ENCODE measurements around the gene MAOA. TPM values are rescaled to one million over a fixed set of nuclear protein-coding genes. Genes with fewer than 3 reads are reported as not detected.

MAOA gene
- polyA plus RNA-seq, 1 donor from 2014 or later, result 1.3 TPM

DNA sequence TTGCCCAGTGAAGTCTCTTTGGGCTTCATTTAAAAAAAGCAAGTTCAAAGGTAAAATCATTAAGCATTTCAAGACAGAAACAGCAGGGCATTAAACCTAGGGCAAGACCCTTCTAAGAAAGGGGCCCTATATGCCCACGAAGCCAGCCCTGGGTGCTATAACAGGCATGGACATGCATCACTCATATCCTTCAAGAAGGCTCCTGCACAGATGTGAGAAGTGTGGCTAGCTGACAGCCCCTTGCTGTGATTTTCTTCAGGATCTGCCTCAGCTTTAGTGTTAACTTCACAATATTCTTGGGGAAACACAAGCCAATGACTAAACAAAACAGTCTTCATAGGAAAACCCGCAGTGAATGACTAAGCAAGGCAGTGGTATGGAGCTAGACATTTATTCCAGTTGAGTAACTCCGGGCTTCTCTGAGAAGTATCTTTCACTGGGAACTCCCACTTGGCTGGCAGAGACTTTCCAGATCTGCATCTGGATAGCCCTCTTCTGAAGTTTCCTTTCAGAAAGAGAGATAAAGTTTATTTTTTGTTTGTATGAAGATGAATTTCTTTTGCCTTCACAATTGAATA, 11.9 kb upstream of the MAOA start:
- Histone ChIP-seq H3K79me2 (replicated peaks; ENCODE audit: insufficient read depth, low read length) (no peaks in the 10 kb centered on the region), H3K9ac (ENCODE audit: low read length) (no peak overlapping the region), H3K4me2 (ENCODE audit: low read length) (no peak overlapping the region), H3K27me3 (ENCODE audit: insufficient read depth, low read depth, low read length) (no peaks in the 10 kb centered on the region), H2AFZ (ENCODE audit: low read depth, low read length) (no peak overlapping the region), H3F3A (ENCODE audit: insufficient read depth, low read length, poor library complexity, severe bottlenecking) (no peaks in the 10 kb centered on the region), H3K36me3 (ENCODE audit: insufficient read depth, low read length) (no peaks in the 10 kb centered on the region), H3K9me2 (ENCODE audit: insufficient read depth, low read length) (no peaks in the 10 kb centered on the region), H3K9me3 (ENCODE audit: low read length) (no peaks in the 10 kb centered on the region), H3K27ac (ENCODE audit: low read length) (no peak overlapping the region), H3K4me3 (ENCODE audit: low read length) (no peak overlapping the region), H4K20me1 (ENCODE audit: insufficient read depth) (no peaks in the 10 kb centered on the region)
- TF ChIP-seq, protein P1, sequence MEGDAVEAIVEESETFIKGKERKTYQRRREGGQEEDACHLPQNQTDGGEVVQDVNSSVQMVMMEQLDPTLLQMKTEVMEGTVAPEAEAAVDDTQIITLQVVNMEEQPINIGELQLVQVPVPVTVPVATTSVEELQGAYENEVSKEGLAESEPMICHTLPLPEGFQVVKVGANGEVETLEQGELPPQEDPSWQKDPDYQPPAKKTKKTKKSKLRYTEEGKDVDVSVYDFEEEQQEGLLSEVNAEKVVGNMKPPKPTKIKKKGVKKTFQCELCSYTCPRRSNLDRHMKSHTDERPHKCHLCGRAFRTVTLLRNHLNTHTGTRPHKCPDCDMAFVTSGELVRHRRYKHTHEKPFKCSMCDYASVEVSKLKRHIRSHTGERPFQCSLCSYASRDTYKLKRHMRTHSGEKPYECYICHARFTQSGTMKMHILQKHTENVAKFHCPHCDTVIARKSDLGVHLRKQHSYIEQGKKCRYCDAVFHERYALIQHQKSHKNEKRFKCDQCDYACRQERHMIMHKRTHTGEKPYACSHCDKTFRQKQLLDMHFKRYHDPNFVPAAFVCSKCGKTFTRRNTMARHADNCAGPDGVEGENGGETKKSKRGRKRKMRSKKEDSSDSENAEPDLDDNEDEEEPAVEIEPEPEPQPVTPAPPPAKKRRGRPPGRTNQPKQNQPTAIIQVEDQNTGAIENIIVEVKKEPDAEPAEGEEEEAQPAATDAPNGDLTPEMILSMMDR (IDR thresholded peaks at IDR 0.05; ENCODE audit: poor library complexity, severe bottlenecking), result no peak
- TF ChIP-seq EZH2 (IDR thresholded peaks at IDR 0.05; ENCODE audit: borderline replicate concordance, insufficient read depth, low read length, poor library complexity, severe bottlenecking) (no peak), EP300 (conservative IDR thresholded peaks at IDR 0.05; ENCODE audit: poor library complexity, severe bottlenecking) (no peak), SMC3 (conservative IDR thresholded peaks at IDR 0.05; ENCODE audit: poor library complexity) (no peak), MXI1 (conservative IDR thresholded peaks at IDR 0.05; ENCODE audit: poor library complexity, severe bottlenecking) (no peak), TAF1 (IDR thresholded peaks at IDR 0.05; ENCODE audit: low read depth) (no peak), POLR2AphosphoS5 (IDR thresholded peaks at IDR 0.05) (no peak), RAD21 (conservative IDR thresholded peaks at IDR 0.05) (no peak)
- TF ChIP-seq, protein P2, sequence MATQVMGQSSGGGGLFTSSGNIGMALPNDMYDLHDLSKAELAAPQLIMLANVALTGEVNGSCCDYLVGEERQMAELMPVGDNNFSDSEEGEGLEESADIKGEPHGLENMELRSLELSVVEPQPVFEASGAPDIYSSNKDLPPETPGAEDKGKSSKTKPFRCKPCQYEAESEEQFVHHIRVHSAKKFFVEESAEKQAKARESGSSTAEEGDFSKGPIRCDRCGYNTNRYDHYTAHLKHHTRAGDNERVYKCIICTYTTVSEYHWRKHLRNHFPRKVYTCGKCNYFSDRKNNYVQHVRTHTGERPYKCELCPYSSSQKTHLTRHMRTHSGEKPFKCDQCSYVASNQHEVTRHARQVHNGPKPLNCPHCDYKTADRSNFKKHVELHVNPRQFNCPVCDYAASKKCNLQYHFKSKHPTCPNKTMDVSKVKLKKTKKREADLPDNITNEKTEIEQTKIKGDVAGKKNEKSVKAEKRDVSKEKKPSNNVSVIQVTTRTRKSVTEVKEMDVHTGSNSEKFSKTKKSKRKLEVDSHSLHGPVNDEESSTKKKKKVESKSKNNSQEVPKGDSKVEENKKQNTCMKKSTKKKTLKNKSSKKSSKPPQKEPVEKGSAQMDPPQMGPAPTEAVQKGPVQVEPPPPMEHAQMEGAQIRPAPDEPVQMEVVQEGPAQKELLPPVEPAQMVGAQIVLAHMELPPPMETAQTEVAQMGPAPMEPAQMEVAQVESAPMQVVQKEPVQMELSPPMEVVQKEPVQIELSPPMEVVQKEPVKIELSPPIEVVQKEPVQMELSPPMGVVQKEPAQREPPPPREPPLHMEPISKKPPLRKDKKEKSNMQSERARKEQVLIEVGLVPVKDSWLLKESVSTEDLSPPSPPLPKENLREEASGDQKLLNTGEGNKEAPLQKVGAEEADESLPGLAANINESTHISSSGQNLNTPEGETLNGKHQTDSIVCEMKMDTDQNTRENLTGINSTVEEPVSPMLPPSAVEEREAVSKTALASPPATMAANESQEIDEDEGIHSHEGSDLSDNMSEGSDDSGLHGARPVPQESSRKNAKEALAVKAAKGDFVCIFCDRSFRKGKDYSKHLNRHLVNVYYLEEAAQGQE (IDR thresholded peaks at IDR 0.05; ENCODE audit: borderline replicate concordance), result no peak

DNA sequence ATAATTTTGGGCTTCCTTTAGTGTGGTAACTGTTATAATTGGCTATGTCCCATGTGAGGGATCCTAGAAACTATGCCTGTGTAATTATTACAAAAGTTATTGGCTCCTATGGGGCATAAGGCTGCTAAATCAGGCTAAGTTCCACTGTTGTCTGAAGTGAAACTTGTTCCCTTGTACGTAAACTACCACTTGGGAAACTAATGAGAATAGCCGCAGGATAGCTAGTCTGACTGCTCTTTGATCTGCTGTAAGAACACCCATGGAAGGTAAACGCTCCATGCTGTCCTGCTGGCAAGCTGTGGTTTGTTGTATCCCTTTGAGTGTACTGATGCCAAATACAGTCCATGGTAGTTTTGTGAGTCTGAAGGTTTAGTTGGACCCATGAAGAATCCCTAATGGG, 9.3 kb upstream of the MAOA start:
- Histone ChIP-seq H3K9me2 (ENCODE audit: insufficient read depth, low read length) (no peaks in the 10 kb centered on the region), H3F3A (ENCODE audit: insufficient read depth, low read length, poor library complexity, severe bottlenecking) (no peaks in the 10 kb centered on the region), H3K4me3 (ENCODE audit: low read length) (no peak overlapping the region), H3K79me2 (replicated peaks; ENCODE audit: insufficient read depth, low read length) (no peaks in the 10 kb centered on the region), H2AFZ (ENCODE audit: low read depth, low read length) (no peak overlapping the region), H3K36me3 (ENCODE audit: insufficient read depth, low read length) (no peaks in the 10 kb centered on the region), H3K27ac (ENCODE audit: low read length) (no peak overlapping the region), H3K27me3 (ENCODE audit: insufficient read depth, low read depth, low read length) (no peaks in the 10 kb centered on the region), H4K20me1 (ENCODE audit: insufficient read depth) (no peaks in the 10 kb centered on the region), H3K9me3 (ENCODE audit: low read length) (no peaks in the 10 kb centered on the region), H3K4me2 (ENCODE audit: low read length) (no peak overlapping the region), H3K9ac (ENCODE audit: low read length) (no peak overlapping the region)
- TF ChIP-seq EP300 (conservative IDR thresholded peaks at IDR 0.05; ENCODE audit: poor library complexity, severe bottlenecking) (no peak), TAF1 (IDR thresholded peaks at IDR 0.05; ENCODE audit: low read depth) (no peak), POLR2AphosphoS5 (IDR thresholded peaks at IDR 0.05) (no peak), SMC3 (conservative IDR thresholded peaks at IDR 0.05; ENCODE audit: poor library complexity) (no peak), EZH2 (IDR thresholded peaks at IDR 0.05; ENCODE audit: borderline replicate concordance, insufficient read depth, low read length, poor library complexity, severe bottlenecking) (no peak), RAD21 (conservative IDR thresholded peaks at IDR 0.05) (no peak), MXI1 (conservative IDR thresholded peaks at IDR 0.05; ENCODE audit: poor library complexity, severe bottlenecking) (no peak)
- TF ChIP-seq, protein P2 (IDR thresholded peaks at IDR 0.05; ENCODE audit: borderline replicate concordance), result no peak
- TF ChIP-seq, protein P1 (IDR thresholded peaks at IDR 0.05; ENCODE audit: poor library complexity, severe bottlenecking), result no peak
